Ramos (cell line): ENCODE results near the gene NAPA.

Experiments
- in situ Hi-C: fragments of 300-500 bp; cut with MboI; formaldehyde crosslinking; loops from one replicate; pipeline ENCODE4 v1.14.3; 2022; ENCODE audit warnings: low sequenced_read_pairs; ENCODE audit not compliant: unreplicated experiment

Gene NAPA

DNA sequence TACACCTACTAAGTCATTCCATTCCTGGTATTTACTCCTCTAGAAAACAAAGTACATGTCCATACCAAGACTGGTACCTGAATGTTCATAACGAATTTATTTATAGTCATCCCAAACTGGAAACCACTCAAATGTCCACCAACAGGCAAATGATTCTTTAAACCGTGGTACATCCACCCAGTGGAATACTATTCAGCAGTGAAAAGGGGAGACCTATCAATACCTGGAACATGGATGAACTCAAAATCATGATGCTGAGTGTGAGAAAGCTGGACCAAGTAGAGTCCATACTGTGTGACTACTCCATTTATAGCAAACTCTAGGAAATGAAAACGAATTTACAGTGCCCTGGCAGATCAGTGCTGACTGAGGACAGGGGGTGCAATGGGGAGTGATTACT, 11.9 kb upstream of the NAPA start:
- in situ Hi-C loops, result no loop called here

DNA sequence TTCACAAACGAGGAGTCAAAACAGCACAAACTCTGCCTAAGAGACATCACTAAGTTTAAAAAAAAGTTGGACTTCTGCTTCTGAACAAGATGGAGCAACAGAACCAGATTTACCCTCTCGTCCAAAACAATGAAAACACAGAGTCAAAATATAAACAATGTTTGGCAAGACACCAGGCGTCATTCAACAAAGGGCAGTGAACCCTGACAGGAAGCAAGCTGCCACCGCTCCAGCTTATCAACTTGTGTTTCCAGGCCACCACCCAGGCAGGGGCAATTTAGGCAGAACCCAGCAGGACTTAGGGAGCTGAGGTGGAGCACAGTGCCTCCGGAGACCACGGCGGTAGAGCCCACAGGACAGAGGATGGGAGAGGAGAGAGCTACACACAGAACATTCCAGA, 8.6 kb upstream of the NAPA start:
- in situ Hi-C loops, result no loop called here

DNA sequence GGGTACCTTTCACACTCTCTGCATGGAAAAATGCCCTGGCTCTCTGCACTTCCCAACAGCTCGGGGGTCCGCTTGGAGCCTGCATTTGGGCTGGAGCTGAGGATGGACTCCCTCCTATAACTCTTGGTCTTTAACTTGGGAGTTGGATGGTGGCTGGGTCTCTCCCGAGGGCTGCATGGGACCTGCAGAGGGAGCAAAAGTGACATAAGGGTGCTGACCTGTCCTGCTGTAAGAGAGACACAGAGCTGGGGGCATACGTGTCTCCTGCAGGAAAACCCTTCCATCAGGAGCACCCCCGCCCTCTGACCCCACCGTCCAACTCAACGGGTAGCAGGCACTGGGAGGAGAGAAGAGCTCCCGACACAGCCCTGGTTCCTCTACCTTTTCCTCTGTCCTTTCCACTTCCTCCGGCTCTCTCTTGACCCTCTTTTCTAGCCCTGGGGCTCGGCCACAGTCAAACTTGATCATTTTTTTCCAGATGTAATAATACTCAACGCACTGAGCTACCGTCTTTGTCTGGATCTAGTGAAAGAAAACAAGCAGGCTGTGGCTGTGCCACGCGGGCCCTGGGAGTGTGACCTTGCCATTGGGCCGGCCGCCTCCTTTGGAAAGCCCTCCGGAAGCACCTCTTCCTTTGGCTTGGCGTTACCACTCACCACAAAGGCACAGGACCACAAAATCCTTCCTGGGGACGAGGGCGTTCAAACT, 6.8 kb upstream of the NAPA start:
- in situ Hi-C loops, result no loop called here

DNA sequence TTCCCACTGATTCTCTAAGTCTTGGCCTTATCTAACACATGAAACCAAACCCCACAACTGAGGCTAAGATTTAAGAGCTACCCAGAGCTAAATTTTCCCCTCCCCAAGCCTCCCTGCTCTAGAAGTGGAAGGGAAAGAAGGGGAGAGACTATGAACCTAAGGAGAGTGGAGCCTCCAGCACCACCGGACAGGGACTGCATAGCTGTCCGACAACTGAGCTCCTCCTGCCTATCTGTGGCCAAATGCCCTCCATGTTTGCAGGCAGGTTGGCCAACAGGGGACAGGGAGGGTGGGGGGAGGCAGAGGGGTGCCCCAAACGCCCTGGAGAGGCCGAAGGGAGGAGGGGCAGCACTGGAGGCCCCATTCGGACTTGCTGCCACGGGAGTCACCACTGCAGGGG, 6.0 kb upstream of the NAPA start:
- in situ Hi-C loops, result no loop called here

DNA sequence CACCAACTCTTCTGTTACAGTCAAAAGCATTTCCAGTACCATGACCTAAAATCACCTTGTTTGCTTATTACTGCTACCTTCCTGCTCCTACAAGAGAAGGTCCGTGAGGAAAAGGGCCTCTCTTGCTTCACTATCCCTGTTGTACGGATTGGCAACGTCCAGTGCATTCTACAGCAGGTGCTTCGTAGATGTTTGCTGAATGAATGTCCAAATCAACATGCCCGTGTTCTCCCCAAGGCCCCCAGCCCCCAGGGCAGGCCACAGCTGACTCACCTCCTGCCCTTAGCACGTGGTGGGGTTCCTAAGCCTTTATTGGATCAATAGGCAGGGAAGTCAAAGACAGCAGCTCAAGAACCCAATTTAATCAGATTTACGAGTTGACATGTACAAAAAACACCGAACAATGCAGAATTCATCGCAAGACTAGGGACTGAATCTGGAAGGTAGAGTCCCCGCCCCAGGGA, 5.5 kb upstream of the NAPA start:
- in situ Hi-C loops, result no loop called here

DNA sequence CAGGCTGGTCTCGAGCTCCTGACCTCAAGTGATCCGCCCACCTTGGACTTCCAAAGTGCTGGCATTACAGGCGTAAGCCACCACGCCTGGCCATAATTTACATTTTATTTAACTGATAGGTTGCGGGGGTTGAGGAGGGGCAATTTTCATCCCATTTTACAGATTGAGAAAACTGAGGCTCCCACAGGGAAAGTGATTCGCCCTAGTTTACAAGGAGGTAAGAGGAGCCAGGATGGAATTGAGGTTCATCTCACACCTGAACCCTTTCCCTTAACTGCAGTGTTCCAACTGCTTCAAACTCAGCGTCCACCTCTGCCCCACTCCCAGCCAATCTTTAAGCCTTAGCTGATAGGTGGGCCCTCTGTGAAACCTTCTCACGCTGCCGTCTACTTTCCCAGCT, 4.0 kb upstream of the NAPA start:
- in situ Hi-C loops, result no loop called here

DNA sequence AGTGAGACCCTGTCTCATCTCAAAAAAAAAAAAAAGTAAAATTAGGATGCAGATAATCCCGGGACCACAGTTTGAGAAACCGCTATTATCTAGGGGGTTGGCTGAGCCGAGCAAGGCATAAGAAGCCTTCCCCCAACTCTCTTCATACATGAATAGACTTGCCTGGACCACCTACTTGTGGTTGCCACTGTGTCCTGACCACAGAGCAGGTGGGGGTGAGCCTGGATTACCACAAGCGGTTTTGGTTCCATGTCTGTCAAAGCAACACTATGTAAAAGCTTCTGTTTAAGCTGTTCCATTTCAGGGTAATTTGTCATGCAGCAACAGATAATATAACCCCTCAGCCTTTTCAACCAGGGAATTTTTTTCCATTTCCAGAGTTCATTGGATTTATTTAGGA, 3.3 kb upstream of the NAPA start:
- in situ Hi-C loops, result no loop called here

DNA sequence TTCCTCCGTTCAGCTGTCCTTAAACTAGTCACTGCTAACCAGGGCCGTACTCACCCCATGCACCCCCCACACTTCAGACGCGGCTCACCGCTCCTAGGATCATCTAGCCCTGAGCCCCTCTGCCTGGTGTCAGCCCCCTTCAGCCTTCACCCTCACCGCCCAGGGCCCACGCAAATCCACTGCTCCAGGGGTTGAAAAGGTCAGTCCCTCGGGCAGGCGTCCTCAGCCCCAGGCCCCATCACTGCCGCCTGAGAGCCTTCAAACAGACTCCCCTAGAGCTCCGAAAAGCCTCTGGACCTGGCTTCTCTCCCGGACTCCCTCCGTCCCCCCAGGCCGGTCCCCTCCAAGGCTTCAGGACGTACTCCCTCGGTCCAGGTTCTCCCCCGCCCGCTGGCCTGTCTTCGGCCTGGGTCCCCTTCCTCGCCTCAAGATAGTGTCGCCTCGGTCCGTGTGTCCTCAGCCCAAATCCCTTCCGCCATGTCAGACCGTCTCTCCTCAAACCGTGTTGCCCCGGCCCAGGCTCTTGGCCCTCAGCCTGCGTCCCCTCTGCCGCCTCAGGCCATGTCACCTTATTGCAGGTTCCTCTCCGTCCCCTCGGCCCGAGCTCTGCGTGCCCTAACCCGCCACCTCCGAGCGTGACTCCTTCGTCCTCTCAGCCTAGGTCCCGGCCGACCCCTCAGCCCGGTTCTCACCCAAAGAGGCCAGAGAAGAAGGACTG, 553 bp downstream of the NAPA start:
- in situ Hi-C loops, result no loop called here

DNA sequence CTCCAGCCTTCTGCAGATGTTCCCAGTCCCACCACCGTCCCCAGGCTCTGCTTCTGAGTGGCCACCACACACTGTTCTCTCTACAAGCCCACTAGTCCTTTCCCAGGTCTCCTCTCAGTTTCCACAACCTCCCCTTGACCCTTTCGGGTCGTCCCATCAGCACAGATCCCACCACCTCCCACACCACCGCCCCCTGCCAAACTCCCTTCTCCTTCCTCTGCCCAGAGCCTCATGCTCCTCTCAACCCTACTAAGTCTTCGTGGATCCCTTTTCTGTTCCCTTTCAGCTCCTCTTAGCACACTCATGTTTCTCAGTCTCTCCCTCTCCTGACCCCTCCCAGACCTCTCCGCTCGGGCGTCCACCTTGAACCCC, 1.9 kb downstream of the NAPA start:
- in situ Hi-C loops, result no loop called here

DNA sequence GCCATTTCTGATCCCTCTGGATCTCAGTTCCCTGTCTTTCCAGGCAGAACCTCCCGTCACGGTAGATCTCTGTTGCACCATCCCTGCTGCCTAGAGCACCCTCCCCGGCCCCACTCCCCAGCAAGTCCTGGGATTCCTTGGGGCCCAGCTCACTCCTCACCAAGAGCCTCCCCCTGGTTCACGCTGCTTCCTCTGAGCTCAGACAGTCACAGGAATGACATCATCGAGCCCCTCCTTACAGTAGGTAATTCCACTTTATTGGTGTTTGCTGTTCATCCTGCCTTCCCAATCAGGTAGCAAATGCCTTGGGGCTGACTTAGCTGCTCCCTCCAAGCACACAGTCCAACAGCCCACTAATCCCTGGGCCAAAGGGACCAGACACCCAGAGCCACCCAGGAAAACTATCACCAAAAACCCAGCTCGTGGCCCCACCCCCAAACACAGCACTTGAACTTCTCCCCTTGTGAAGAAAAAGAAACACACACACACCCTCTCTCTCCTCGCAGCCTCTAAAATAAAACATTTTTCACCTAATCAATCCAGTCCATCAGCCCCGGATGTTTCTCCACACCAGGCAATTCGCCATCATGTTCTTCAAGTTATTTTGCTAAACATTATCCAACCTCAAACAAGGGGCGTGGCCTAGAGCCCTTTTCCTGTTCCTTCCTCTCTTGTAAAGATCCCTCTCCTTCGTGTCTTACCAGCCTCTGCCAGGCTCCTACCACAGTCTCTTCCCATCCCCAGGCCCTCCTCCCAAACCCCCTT, 2.5 kb downstream of the NAPA start:
- in situ Hi-C loops, result no loop called here

DNA sequence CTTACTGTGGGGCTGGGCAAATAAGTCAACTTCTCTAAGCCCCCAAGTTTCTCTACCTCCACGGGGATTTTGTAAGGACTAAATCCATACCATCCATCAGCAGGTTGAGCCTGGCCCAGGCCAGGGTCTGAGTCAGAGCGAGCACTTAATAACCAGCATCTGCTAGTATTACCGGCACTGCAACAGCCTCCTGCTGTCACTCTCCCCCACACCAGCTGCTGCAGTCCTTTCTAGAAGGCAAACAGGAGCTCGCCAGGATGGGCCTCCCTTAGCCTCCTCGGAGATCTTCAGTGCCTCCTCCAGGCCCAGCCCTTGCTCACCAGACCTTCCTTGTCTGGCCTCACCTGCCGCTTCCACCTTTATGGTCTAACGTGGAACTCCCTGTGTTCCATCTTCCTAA, 3.2 kb downstream of the NAPA start:
- in situ Hi-C loops, result no loop called here

DNA sequence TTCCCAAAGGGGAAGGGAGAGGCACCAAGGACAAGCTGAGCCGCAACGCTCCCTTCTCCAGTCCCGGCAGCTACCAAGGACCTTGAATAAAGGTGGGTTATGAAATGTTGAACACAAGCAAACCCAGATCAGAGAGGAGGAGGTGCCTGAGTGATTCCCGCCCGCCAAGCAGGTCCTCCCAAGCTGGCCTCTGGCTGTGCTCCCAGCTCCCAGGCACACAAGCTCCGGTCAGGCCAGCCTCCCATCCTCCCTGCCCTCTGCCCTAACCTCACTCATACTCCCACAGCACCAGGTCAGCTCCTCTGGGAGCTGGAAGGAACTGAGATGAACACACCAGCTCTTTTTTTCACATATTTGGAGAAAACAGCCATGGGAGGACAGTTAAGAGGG, 3.7 kb downstream of the NAPA start:
- in situ Hi-C loops, result no loop called here

DNA sequence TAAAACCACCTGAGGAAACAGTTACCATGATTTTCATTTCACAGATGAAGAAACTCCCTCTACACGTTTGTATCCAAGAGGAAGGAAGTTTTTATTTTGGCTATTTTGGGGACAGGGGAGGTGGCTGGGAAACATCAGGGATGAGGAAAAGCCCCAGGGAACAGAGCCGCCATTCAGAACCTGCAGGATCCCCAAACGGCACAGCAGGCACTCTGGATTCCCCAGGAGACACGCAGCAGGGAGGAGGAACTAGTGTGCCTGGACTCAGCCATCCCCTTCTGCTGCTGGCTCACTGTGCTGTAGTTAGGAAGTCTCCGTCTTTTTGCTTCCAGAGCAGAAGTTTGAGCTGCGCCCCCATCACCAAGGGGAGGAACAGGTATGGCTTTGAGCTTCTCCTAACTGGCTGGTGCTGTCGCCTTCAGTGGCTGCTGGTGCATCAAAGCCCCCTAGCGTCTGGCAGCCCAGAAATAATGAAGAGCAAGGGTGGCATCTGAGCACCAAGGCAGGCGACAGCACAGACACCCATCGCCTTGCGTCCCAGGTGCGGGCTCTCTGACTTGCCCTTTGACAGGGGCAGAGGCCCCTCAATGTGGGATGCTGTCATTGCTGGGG, 4.2 kb downstream of the NAPA start:
- in situ Hi-C loops, result no loop called here

DNA sequence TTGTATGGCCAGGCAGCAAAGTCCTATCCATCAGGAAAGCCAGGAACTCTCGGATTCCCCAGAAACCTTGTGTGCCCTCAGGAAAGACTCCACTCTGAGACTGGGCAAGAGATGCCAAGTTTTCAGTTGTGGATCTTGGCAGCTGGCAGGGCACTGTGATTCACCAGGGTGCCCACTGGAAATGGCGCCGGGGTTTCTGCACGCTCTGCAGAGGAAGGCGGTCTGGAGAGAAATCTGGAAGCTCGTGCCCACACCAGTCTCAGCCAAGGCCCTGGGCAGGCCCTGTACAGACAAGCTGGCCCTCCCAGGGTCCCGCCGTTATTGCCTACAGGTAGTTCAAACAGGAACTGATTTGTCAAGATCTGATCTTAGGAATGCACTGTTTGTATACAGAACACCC, 4.9 kb downstream of the NAPA start:
- in situ Hi-C loops, result no loop called here

DNA sequence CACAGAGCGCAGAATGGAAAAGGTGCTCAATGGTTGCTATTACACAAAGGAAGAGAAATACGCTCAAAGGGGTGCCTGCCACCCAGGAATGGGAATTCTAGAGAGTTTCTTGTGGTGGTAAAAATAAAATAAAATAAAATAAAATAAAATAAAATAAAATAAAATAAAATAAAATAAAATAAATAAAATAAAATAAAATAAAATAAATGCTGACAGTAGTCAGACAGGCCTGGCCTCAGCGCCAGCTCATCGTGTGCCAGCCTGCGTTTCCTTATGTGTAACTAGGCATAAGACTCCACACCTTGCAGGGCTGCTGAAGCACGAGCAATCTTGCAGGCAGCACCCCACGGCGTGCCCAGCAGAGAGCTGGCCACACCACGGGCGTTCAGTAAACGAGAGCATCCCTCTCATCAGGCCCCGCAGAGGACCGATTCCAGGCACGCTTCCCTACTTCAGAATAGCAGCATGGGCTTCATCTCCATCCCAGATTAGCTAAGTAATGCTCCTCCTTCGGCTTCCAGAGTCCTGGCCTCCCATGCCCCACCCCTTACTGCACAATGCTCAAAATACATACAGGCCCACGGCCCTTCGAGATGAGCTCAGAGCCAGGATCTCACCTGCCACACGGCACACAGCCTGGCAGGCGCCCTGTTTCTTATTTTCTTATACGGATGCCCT, 5.6 kb downstream of the NAPA start:
- in situ Hi-C loops, result no loop called here

DNA sequence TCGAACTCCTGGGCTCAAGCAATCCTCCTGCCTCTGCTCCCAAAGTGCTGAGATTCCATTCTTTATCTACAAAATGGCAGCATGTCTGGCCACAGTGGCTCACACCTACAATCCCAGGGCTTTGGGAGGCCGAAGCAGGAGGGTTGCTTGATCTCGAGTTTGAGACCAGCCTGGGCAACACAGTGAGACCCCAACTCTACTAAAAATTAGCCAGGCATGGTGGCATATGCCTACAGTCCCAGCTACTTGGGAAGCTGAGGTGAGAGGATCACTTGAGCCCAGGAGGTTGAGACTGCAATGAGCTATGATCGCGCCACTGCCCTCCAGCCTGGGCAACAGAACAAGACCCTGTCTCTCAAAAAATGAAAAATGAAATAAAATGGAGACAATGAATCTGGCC, 6.1 kb downstream of the NAPA start:
- in situ Hi-C loops, result no loop called here

DNA sequence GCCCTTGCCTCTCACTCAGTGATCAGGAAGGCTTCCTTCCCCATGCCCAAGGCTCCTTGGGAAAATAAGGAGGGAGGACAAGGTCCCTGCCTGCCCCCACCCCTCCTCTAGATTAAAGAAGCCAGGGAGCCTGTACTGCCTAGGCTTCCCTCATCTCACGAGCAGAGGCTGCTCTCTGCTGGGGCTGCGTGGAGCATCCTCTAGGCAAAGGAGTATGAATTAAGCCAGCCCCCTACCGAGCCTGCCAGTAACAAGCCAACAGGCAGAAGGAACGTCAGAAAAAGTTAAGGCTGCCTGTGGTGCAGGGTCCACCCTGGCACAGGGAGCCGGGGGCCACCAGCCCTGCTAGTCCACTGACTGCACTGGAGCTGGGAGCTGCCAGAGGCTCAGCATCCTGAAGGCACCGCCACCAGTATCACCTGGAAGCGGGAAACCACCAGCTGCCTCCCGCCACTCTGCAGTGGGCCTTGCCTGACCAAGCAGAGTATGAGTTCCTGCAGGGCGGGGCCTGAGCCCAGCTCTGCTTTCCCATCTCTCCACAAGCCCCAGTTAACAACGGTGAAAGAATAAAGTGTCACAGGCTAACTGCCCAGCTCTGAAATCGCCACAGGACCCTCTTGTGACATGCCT, 6.8 kb downstream of the NAPA start:
- in situ Hi-C loops, result no loop called here

DNA sequence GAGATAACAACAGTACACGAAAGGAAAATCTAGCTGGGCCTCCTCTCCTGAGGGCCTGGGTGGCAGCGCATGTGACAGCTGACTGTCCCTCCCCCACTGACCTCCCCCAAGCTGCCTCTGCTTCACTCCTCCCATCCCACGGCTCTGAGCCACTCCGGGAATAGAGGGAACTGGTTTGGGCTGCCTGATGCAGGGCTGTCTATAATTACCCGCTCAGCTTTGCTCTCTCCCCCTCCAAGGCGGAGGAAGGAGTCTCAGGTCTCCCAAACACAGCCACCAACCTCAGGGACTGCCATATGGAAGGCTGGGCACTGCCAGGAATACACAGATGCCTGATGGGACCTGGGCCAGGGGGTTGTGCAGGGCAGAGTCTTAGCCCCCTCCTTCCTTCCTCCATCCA, 7.9 kb downstream of the NAPA start:
- in situ Hi-C loops, result no loop called here

DNA sequence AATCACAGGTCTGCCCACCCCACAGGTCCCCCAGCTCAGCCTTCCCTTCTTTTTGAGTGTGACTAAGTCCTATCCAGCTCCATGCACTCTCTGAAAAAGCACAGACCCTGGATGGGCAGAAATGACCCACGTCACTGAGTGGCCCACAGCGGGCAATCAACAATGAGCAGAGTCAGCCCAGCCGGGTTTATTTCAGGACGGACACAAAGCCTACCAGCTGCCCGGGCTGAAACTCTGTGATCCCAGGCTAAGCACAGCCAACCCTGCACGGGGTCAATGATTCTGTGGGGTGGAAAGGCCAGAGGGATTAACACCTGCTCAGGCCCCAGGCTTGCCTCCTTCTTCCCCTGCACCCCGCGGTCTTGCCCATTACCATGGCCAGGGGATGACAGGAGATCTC, 8.4 kb downstream of the NAPA start:
- in situ Hi-C loops, result no loop called here

DNA sequence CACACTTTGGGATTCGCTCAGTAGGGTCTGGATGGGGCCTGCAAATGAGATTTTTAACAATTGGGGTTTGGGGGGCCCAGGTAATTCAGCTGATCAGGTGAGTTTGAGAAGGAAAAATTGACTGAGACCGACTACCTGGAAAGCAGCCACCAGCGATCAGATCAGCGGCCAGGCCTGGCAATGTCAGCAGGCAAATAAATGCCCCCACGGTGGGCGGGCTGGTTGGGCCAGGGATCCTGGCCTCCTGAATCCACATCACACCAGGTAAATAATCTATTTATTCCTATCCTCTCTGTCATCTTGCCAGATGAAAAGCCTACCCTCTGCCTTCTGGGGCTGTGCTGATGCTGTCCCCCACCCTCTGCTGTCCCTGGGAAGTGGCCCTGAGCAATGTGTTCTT, 9.4 kb downstream of the NAPA start:
- in situ Hi-C loops, result no loop called here
